GM12864 (cell line): ENCODE measurements around the gene SLC37A1.
A peak's percentile ranks its signal among the peaks of the same experiment; 100 is the strongest.

Experiments
- DNase-seq: peaks from one replicate; pipeline ENCODE4 v3.0.0-alpha.2; 2011; ENCODE audit warnings: low read depth
- H3K4me3 ChIP-seq: 2 replicates; pipeline ENCODE4 v1.5.1; 2011; ENCODE audit warnings: mild to moderate bottlenecking, low read depth, low read length, control low read depth
- CTCF ChIP-seq: IDR thresholded peaks from 2 replicates; pipeline ENCODE4 v1.5.1; 2011; ENCODE audit warnings: low read depth, mild to moderate bottlenecking, moderate library complexity, low read length, control low read depth, inconsistent platforms; ENCODE audit errors: missing control alignments

Gene SLC37A1

GRCh38 chr21:42503711-42504110, 9.9 kb upstream of the SLC37A1 start:
- no peak for TF ChIP-seq CTCF
- DNase-seq = no peak

GRCh38 chr21:42505090-42505726, 8.4 kb upstream of the SLC37A1 start:
- DNase-seq = peak; percentile 70
- H3K4me3 ChIP-seq = no peak overlapping the region
- no peak for TF ChIP-seq CTCF

More at GRCh38 chr21:42503711-42504110, 9.9 kb upstream of the SLC37A1 start:
- no peak overlapping the region for H3K4me3 ChIP-seq

GRCh38 chr21:42507418-42507817, 6.2 kb upstream of the SLC37A1 start:
- no peak for DNase-seq
- no peak for TF ChIP-seq CTCF
- H3K4me3 ChIP-seq = no peak overlapping the region

GRCh38 chr21:42508371-42508770, 5.3 kb upstream of the SLC37A1 start:
- TF ChIP-seq CTCF = no peak
- no peak overlapping the region for H3K4me3 ChIP-seq
- DNase-seq = no peak

- TF ChIP-seq CTCF = no peak
These were observed 4.4 kb upstream of the SLC37A1 start for GRCh38 chr21:42509244-42509643.

GRCh38 chr21:42512346-42513034, 1.2 kb upstream of the SLC37A1 start:
- no peak for TF ChIP-seq CTCF
- no peak overlapping the region for H3K4me3 ChIP-seq
- no peak for DNase-seq

More at GRCh38 chr21:42509244-42509643, 4.4 kb upstream of the SLC37A1 start:
- H3K4me3 ChIP-seq = no peak overlapping the region
- DNase-seq = no peak
